ENCODE results near the gene MLLT10.

MLLT10 gene

GRCh38 chr10:21655236-21655635, 121.2 kb downstream of the MLLT10 start:
- DNase-seq = no peak

GRCh38 chr10:21655687-21656086, 121.7 kb downstream of the MLLT10 start:
- no peak for DNase-seq

- no peak for DNase-seq
Measured at GRCh38 chr10:21661087-21661486, 127.1 kb downstream of the MLLT10 start.

GRCh38 chr10:21661935-21662334, 127.9 kb downstream of the MLLT10 start:
- no peak for DNase-seq

- no peak for DNase-seq
Measured at GRCh38 chr10:21662635-21663034, 128.6 kb downstream of the MLLT10 start.

GRCh38 chr10:21668831-21669230, 134.8 kb downstream of the MLLT10 start:
- DNase-seq = no peak

- DNase-seq = no peak
Measured at GRCh38 chr10:21670391-21670790, 136.4 kb downstream of the MLLT10 start.

GRCh38 chr10:21673668-21674067, 139.6 kb downstream of the MLLT10 start:
- DNase-seq = no peak

- no peak for DNase-seq
Measured at GRCh38 chr10:21675157-21675796, 141.2 kb downstream of the MLLT10 start.

GRCh38 chr10:21677551-21677950, 143.5 kb downstream of the MLLT10 start:
- DNase-seq = no peak

GRCh38 chr10:21681156-21681555, 147.1 kb downstream of the MLLT10 start:
- no peak for DNase-seq

GRCh38 chr10:21687266-21688008, 153.4 kb downstream of the MLLT10 start:
- DNase-seq = no peak

- no peak for DNase-seq
Measured at GRCh38 chr10:21688009-21688332, 153.9 kb downstream of the MLLT10 start.

GRCh38 chr10:21688870-21689269, 154.8 kb downstream of the MLLT10 start:
- no peak for DNase-seq

- no peak for DNase-seq
Measured at GRCh38 chr10:21689881-21690280, 155.8 kb downstream of the MLLT10 start.

- no peak for DNase-seq
Measured at GRCh38 chr10:21692916-21693315, 158.9 kb downstream of the MLLT10 start.

GRCh38 chr10:21693418-21693817, 159.4 kb downstream of the MLLT10 start:
- no peak for DNase-seq

GRCh38 chr10:21694631-21695030, 160.6 kb downstream of the MLLT10 start:
- no peak for DNase-seq

- DNase-seq = no peak
Measured at GRCh38 chr10:21696302-21696701, 162.3 kb downstream of the MLLT10 start.

- no peak for DNase-seq
Measured at GRCh38 chr10:21699575-21699974, 165.5 kb downstream of the MLLT10 start.

GRCh38 chr10:21700474-21700873, 166.4 kb downstream of the MLLT10 start:
- no peak for DNase-seq

- DNase-seq = no peak
Measured at GRCh38 chr10:21702633-21703111, 168.6 kb downstream of the MLLT10 start.

GRCh38 chr10:21705142-21705827, 171.3 kb downstream of the MLLT10 start:
- DNase-seq = no peak

- DNase-seq = no peak
Measured at GRCh38 chr10:21705828-21706176, 171.8 kb downstream of the MLLT10 start.

Measured in activated CD8-positive, alpha-beta memory T cell treated with anti-CD3 and anti-CD28 coated beads for 24 hours (primary cell).